Measurements from ENCODE around the gene MOB3B. TPM values are rescaled to one million over a fixed set of nuclear protein-coding genes. Genes with fewer than 3 reads are reported as not detected.

Gene MOB3B
- total and polyA plus RNA-seq, 10 of the 15 experiments (the other 5 are each of a cell fraction or from before 2014, with no cell fraction given), result 0.44 to 2.7 (median 0.91) TPM

- intact Hi-C loops (cut with micrococcal nuclease; ENCODE audit: unreplicated experiment), result no loop called here
- FAIRE-seq, result peak; percentile 54
- TF ChIP-seq SMAD5 (IDR thresholded peaks at IDR 0.05; ENCODE audit: low read depth) (no peak), HSF1 (IDR thresholded peaks at IDR 0.05; ENCODE audit: low read depth, low read length) (no peak), ZNF384 (IDR thresholded peaks at IDR 0.05; ENCODE audit: borderline replicate concordance, low read depth, low read length) (peak; percentile 69; the same call in 1 of the 2 replicates), E2F8 (IDR thresholded peaks at IDR 0.05; ENCODE audit: low read depth, partially characterized antibody) (no peak), NRF1 (conservative IDR thresholded peaks at IDR 0.05; ENCODE audit: low read depth, low read length) (no peak), DPF2 (IDR thresholded peaks at IDR 0.05) (no peak), POLR2A (IDR thresholded peaks at IDR 0.05; ENCODE audit: low read depth, low read length) (no peak), MLLT1 (IDR thresholded peaks at IDR 0.05) (no peak), EGR1 (IDR thresholded peaks at IDR 0.05; ENCODE audit: borderline replicate concordance in 1 of 2, low read depth in 2 of 2, low read length in 2 of 2) (no peak), SREBF1 (IDR thresholded peaks at IDR 0.05; ENCODE audit: low read length) (no peak), RELB (IDR thresholded peaks at IDR 0.05; ENCODE audit: low read depth) (peak; percentile 47; the same call in 1 of the 2 replicates), TBL1XR1 (IDR thresholded peaks at IDR 0.05; ENCODE audit: low read depth, low read length) (peak; percentile 44; the same call in 1 of the 2 replicates), ZNF622 (IDR thresholded peaks at IDR 0.05) (no peak), CHD1 (IDR thresholded peaks at IDR 0.05; ENCODE audit: low read depth, low read length) (no peak), POU2F2 (IDR thresholded peaks at IDR 0.05; ENCODE audit: borderline replicate concordance, low read depth, low read length) (no peak)
Observed at GRCh38 chr9:27539479-27540441, 10.1 kb upstream of the MOB3B start.

More at GRCh38 chr9:27539479-27540441, 10.1 kb upstream of the MOB3B start:
- in situ Hi-C loops (cut with MboI), result no loop called here
- Histone ChIP-seq H3K79me2 (ENCODE audit: control insufficient read depth, insufficient read depth, low read length) (no peaks in the 10 kb centered on the region), H3K4me3 (no peak overlapping the region), H3K27ac (ENCODE audit: control insufficient read depth, insufficient read depth) (peak overlapping the region; percentile 4), H3K27me3 (replicated peaks in 1 of 2; ENCODE audit: control insufficient read depth in 2 of 2, insufficient read depth in 2 of 2, low read length in 1 of 2) (no peaks in the 10 kb centered on the region), H3K4me1 (ENCODE audit: control insufficient read depth, insufficient read depth, low read length) (peaks cover 10% of the 10 kb centered on the region), H3K4me2 (ENCODE audit: control insufficient read depth, insufficient read depth) (peak overlapping the region; percentile 65), H2AFZ (ENCODE audit: control insufficient read depth, low read depth, low read length) (no peak overlapping the region; the same call in 1 of the 2 replicates), H3K36me3 (ENCODE audit: control insufficient read depth in 2 of 2, insufficient read depth in 2 of 2, low read length in 1 of 2) (no peaks in the 10 kb centered on the region), H3K9ac (ENCODE audit: control insufficient read depth, insufficient read depth, low read length) (no peak overlapping the region; the same call in 1 of the 2 replicates), H3K9me3 (replicated peaks; ENCODE audit: control insufficient read depth, insufficient read depth, low read length) (no peaks in the 10 kb centered on the region), H4K20me1 (ENCODE audit: control insufficient read depth, insufficient read depth) (no peaks in the 10 kb centered on the region)
- WGBS (ENCODE audit: insufficient coverage, insufficient replicate concordance, low lambda C conversion rate, missing lambda C conversion rate), result 47% methylated on average over 5 of the region's 5 CpGs
- ChIA-PET RAD21 (ENCODE audit: unreplicated experiment) (interaction anchor here (0.7 to 6.3 kb wide), 8 partner anchors 9 to 211 kb away, joined by 3 to 62 read pairs (median 4); partner anchors contain the start of genes C9orf72 and MOB3B), SMC1A (ENCODE audit: uncharacterized antibody, unreplicated experiment) (interaction anchor here (0.6 to 11.1 kb wide), 13 partner anchors 7 to 374 kb away, joined by 3 to 89 read pairs (median 4); partner anchors contain the start of gene MOB3B), CTCF (interaction anchor here (0.7 to 6.2 kb wide), 10 partner anchors 7 to 208 kb away, joined by 3 to 65 read pairs (median 4); partner anchors contain the start of genes C9orf72 and MOB3B), POLR2A (interaction anchor here (0.6 to 3.6 kb wide), 4 partner anchors 10 to 207 kb away, joined by 3 to 21 read pairs (median 5); partner anchors contain the start of gene MOB3B)
- no TSS peak for BruUV-seq (replicated peaks)
- DNase-seq (ENCODE audit: low read depth, low spot score) (peak; percentile 35), ATAC-seq (peak; percentile 66)

All from GM12878 (cell line).